ENCODE results near the gene FTO. TPM values are rescaled to one million over a fixed set of nuclear protein-coding genes. Genes with fewer than 3 reads are reported as not detected.

Gene FTO
- total and polyA plus RNA-seq, 2 of the 8 experiments (the other 6 are each of a cell fraction or from before 2014, with no cell fraction given): 34.5 to 59.8 TPM

DNA sequence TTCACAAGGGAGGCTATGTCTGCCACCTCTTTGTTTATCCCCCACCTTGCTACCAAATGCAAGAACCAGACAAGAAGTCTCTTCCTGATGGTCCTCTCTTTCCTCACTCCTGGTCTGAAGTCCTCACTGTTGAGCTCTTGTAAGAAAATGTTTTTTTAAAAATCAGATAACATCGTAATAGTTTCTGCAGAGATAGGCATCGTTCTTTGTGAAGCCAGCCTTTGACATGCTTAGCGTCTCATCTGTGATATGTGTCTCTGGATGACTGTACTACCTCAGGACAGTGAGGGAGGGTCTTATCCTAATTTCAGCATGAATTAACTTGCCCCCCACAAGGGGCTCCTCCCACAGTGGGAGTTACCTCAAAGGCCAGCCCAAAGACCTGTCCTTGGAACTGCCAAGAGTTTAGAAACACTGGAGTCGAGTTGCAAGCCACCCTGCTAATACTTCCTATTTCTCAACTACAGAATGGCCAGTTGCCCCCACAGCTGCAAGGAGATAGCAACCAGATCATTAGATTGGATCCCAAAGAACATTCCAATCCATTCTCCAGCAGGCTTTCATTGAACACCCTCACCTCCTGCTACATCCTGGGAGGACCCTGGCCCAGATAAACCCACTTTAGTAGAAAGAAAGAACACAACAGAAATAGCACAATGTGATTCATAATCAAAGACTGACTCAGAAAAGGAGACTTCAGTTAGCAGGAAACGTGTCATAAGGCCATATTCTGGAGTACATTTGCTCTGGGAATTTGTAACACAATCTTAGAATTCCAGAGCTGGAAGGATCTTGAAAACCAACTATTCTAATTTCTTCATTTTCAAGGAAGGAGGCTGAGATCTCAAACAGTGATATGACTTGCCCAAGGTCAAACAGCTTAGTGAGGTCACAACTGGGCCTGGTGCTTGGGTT is 431.7 kb downstream of the FTO start (continued):
- TF ChIP-seq CTCF (IDR thresholded peaks at IDR 0.05; ENCODE audit: control extremely low read depth in 1 of 3, insufficient read depth in 1 of 3, low read depth in 1 of 3, low read length in 3 of 3) (no peak), NANOG (IDR thresholded peaks at IDR 0.05; ENCODE audit: insufficient read depth, low read depth, low read length, poor library complexity, severe bottlenecking) (no peak), SIRT6 (IDR thresholded peaks at IDR 0.05; ENCODE audit: low read length) (no peak), ASH2L (IDR thresholded peaks at IDR 0.05; ENCODE audit: low read length) (no peak)

Measured in H1 (cell line).